ENCODE data around the gene RNF19B.

RNF19B gene

GRCh38 chr1:32966900-32967299, 2.3 kb upstream of the RNF19B start:
- DNase-seq (ENCODE audit: low read depth in 1 of 2, low spot score in 1 of 2), result no peak
- H3K27ac ChIP-seq (replicated peaks), result no peak overlapping the region
- H3K27me3 ChIP-seq (ENCODE audit: insufficient read depth, poor library complexity, severe bottlenecking), result no peaks in the 10 kb centered on the region
- TF ChIP-seq CTCF (IDR thresholded peaks at IDR 0.05; ENCODE audit: insufficient read depth, low read length) (no peak), REST (IDR thresholded peaks at IDR 0.05; ENCODE audit: insufficient replicate concordance, low read depth) (no peak), SPI1 (IDR thresholded peaks at IDR 0.05; ENCODE audit: borderline replicate concordance, low read depth) (no peak), GABPA (IDR thresholded peaks at IDR 0.05; ENCODE audit: low read depth) (no peak), POLR2AphosphoS5 (IDR thresholded peaks at IDR 0.05; ENCODE audit: low read depth) (no peak)
- no peak overlapping the region for H3K4me3 ChIP-seq (replicated peaks; ENCODE audit: insufficient read depth, low read length)

GRCh38 chr1:32965251-32965747, 690 bp upstream of the RNF19B start:
- Histone ChIP-seq H3K27me3 (ENCODE audit: insufficient read depth, poor library complexity, severe bottlenecking) (no peaks in the 10 kb centered on the region), H3K4me3 (replicated peaks; ENCODE audit: insufficient read depth, low read length) (peak overlapping the region; percentile 33), H3K27ac (replicated peaks) (peak overlapping the region; percentile 65)
- peak in 1 of 2 experiments; percentile 18 for DNase-seq (ENCODE audit: low read depth in 1 of 2, low spot score in 1 of 2)
- TF ChIP-seq GABPA (IDR thresholded peaks at IDR 0.05; ENCODE audit: low read depth) (no peak), REST (IDR thresholded peaks at IDR 0.05; ENCODE audit: insufficient replicate concordance, low read depth) (no peak)

- Histone ChIP-seq H3K27me3 (ENCODE audit: insufficient read depth, poor library complexity, severe bottlenecking) (no peaks in the 10 kb centered on the region), H3K27ac (replicated peaks) (no peak overlapping the region), H3K4me3 (replicated peaks; ENCODE audit: insufficient read depth, low read length) (peak overlapping the region; percentile 77)
- DNase-seq (ENCODE audit: low read depth in 1 of 2, low spot score in 1 of 2), result peak; percentile 41 to 57
- peak; percentile 82 for TF ChIP-seq REST (IDR thresholded peaks at IDR 0.05; ENCODE audit: insufficient replicate concordance, low read depth)
- no peak for TF ChIP-seq GABPA (IDR thresholded peaks at IDR 0.05; ENCODE audit: low read depth)
Observed at GRCh38 chr1:32963746-32964460, 706 bp downstream of the RNF19B start.

- Histone ChIP-seq H3K27ac (replicated peaks) (no peak overlapping the region), H3K4me3 (replicated peaks; ENCODE audit: insufficient read depth, low read length) (peak overlapping the region; percentile 77), H3K27me3 (ENCODE audit: insufficient read depth, poor library complexity, severe bottlenecking) (no peaks in the 10 kb centered on the region)
- no peak for DNase-seq (ENCODE audit: low read depth in 1 of 2, low spot score in 1 of 2)
- TF ChIP-seq GABPA (IDR thresholded peaks at IDR 0.05; ENCODE audit: low read depth), result no peak
- TF ChIP-seq POLR2AphosphoS5 (IDR thresholded peaks at IDR 0.05; ENCODE audit: low read depth), result no peak
- TF ChIP-seq SPI1 (IDR thresholded peaks at IDR 0.05; ENCODE audit: borderline replicate concordance, low read depth), result no peak
- TF ChIP-seq CTCF (IDR thresholded peaks at IDR 0.05; ENCODE audit: insufficient read depth, low read length), result no peak
- TF ChIP-seq REST (IDR thresholded peaks at IDR 0.05; ENCODE audit: insufficient replicate concordance, low read depth), result no peak
Observed at GRCh38 chr1:32962248-32962896, 2.2 kb downstream of the RNF19B start.

Data from HL-60 (cell line).